Vagina (tissue), 2 donors: ENCODE data around the gene RAC2.

ENCODE experiments used
- POLR2AphosphoS5 ChIP-seq, 2 donors: sonication (generic); formaldehyde crosslinking; IDR thresholded peaks; one replicate each; pipeline ENCODE4 v1.9.0; 2017; ENCODE audit warnings: antibody characterized with exemption in 2 of 2, mild to moderate bottlenecking in 2 of 2, low read depth in 1 of 2; ENCODE audit not compliant: insufficient read depth in 1 of 2
- TF ChIP-seq, protein P1 (sequence below), 3 experiments: fragments of 450-650 bp in 2 of 3; fragments of 200-600 bp in 1 of 3; sonication (generic) in 1 of 3; IDR thresholded peaks; one replicate each; pipeline ENCODE4 v1.5.1; 2017 to 2019; ENCODE audit warnings: antibody characterized with exemption in 3 of 3, mild to moderate bottlenecking in 2 of 3, moderate library complexity in 2 of 3

DNA sequence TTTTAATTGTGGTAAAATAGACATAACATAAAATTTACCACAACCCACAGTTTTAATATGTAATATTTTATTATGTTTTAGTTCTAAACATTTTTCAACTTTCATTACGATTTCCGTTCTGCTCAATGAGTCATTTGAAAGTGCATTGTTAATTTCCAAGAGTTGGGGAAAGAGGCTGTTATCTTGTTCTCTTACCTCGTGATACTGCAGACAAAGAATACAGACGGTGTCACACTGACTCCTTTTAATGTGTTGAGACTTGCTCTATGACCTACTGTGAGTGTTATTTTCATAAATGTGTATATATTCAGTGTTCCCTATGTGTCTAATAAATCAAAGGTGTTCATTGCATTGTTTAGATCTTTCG lies 10.8 kb upstream of the RAC2 start:
- TF ChIP-seq, protein P1, sequence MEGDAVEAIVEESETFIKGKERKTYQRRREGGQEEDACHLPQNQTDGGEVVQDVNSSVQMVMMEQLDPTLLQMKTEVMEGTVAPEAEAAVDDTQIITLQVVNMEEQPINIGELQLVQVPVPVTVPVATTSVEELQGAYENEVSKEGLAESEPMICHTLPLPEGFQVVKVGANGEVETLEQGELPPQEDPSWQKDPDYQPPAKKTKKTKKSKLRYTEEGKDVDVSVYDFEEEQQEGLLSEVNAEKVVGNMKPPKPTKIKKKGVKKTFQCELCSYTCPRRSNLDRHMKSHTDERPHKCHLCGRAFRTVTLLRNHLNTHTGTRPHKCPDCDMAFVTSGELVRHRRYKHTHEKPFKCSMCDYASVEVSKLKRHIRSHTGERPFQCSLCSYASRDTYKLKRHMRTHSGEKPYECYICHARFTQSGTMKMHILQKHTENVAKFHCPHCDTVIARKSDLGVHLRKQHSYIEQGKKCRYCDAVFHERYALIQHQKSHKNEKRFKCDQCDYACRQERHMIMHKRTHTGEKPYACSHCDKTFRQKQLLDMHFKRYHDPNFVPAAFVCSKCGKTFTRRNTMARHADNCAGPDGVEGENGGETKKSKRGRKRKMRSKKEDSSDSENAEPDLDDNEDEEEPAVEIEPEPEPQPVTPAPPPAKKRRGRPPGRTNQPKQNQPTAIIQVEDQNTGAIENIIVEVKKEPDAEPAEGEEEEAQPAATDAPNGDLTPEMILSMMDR (IDR thresholded peaks at IDR 0.05), result no peak
- no peak for TF ChIP-seq POLR2AphosphoS5 (IDR thresholded peaks at IDR 0.05; ENCODE audit: insufficient read depth in 1 of 2, low read depth in 1 of 2)
